HG03135 (cell line): Measurements from ENCODE around the gene CEMIP.

Experiments used
- ATAC-seq: cut with Tn5 transposase; IDR thresholded peaks from one replicate; pipeline ENCODE4 v1.9.1; 2021; ENCODE audit warnings: mild to moderate bottlenecking, moderate library complexity; ENCODE audit not compliant: unreplicated experiment

CEMIP gene, protein sequence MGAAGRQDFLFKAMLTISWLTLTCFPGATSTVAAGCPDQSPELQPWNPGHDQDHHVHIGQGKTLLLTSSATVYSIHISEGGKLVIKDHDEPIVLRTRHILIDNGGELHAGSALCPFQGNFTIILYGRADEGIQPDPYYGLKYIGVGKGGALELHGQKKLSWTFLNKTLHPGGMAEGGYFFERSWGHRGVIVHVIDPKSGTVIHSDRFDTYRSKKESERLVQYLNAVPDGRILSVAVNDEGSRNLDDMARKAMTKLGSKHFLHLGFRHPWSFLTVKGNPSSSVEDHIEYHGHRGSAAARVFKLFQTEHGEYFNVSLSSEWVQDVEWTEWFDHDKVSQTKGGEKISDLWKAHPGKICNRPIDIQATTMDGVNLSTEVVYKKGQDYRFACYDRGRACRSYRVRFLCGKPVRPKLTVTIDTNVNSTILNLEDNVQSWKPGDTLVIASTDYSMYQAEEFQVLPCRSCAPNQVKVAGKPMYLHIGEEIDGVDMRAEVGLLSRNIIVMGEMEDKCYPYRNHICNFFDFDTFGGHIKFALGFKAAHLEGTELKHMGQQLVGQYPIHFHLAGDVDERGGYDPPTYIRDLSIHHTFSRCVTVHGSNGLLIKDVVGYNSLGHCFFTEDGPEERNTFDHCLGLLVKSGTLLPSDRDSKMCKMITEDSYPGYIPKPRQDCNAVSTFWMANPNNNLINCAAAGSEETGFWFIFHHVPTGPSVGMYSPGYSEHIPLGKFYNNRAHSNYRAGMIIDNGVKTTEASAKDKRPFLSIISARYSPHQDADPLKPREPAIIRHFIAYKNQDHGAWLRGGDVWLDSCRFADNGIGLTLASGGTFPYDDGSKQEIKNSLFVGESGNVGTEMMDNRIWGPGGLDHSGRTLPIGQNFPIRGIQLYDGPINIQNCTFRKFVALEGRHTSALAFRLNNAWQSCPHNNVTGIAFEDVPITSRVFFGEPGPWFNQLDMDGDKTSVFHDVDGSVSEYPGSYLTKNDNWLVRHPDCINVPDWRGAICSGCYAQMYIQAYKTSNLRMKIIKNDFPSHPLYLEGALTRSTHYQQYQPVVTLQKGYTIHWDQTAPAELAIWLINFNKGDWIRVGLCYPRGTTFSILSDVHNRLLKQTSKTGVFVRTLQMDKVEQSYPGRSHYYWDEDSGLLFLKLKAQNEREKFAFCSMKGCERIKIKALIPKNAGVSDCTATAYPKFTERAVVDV (N-terminal part only)

DNA sequence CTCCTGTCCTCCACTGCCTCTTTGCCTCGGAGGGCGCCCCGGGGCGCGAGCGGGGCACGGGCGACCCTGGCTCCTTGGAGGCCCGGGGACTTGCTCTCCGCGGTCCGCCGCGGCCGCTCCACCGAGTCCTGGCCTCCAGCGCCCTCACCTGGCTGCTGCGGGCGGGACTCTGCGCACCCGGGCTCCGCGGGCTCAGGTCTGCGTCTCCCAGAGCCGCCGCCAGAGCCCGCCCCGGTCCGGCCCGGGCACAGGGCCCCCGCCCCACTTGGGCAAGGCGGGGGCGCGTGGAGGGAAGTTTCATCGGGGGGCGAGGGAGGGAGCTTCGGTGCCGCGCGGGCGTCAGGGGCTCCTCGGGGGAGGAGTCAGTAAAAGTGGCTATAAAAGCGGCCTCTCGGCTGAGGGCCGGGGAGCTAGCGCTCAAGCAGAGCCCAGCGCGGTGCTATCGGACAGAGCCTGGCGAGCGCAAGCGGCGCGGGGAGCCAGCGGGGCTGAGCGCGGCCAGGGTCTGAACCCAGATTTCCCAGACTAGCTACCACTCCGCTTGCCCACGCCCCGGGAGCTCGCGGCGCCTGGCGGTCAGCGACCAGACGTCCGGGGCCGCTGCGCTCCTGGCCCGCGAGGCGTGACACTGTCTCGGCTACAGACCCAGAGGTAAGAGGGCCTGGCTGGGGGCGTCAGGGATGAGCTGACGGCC, at the start of gene CEMIP:
TSS of gene CEMIP (plus strand) at position 407 of the 694 bp plus-strand sequence. CDS start 94,510 bp downstream, outside the sequence.
- ATAC-seq = no peak

DNA sequence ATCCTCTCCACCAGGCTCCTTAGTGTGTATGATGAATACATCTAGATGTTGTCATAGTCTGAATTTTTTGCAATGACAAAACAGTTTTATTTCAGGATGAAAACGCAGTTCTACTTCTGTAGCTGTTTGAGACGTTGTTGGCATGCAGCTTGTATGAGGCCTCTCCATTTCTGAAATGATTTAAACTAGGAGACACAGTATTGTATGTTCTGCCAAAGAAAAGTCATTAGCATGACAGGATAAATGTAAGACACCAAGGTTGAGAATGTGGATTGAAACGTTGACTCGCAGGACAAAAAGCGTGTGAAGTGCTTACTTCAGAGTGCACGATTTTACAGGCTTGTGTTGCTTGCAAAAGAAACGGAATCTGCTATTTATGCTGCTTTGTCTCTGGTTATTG, 48.8 kb upstream of the CEMIP start:
- no peak for ATAC-seq

DNA sequence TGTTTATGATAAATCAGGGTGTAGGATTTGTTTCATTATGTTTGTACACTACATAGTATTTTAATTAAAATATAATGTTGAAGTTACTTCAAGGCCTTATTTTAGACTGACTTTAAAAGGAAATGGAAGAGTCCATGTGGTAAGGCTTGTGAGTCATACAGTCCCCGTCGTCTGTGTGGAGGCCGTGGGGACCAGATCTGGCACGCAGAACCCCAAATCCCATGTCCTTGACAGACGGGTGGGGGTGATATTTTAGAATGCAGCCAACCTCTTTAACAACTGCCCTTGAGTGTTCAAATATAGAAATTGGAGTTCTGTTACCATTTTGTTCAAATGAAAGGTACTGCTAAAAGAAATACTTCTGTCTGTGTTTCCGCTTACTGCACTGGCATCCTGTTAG, 48.2 kb upstream of the CEMIP start:
- ATAC-seq = no peak

DNA sequence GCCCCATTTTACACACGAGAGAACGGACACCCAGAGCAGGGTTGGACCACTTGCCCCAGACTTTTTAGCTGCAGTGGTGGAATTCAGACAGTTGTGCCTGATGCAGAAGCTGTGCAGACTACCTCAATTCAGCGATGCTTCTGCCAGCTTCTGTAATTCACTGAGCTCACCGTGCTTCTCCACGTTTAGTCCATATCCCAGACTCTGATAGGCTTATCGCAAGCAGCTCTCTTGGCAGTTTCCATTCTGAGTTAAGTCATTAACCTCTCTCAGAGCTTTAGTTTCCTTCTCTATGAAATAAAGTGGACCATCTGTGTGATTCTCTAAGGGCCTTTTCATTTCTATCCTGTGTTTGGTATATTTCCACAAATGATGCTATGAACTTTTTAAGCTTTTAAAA, 47.0 kb upstream of the CEMIP start:
- no peak for ATAC-seq

DNA sequence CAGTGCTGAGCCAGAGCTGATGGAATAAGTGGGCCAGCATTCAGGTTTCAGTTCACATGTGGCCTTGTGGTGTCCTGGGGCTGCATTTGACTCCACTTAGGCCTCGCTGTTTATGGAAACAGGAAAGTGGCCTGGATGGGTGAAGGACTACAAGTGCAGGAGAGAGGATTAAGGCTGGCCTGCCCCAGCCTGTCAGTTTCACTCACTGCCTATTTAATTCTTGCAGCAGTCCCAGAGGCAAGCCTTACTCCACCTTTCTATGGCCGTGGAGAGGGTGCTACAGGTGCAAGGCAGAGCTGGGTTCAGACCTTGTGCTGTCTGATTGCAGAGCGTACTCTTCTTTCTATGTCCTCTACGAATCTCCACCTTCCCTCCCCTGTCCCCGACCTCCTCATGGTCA, 46.4 kb upstream of the CEMIP start:
- no peak for ATAC-seq

DNA sequence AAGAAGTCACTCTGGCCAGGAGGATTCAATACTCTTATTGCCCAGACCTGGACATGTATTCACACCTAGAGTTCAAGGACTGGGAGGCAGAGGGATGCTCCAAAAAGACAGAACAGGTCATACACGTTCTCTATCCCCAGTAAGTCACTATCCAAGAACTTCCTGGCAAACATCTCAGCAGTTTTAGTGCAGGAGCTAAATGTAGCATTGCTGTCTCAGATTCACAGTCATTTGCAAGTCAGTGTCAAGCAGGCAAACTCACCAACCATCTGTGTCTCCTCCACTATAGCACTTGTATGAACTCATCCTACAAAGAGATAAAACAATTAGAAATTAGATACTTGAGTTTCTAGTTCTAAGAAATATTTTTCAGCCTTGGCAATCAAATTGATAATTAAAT, 45.7 kb upstream of the CEMIP start:
- ATAC-seq = no peak

DNA sequence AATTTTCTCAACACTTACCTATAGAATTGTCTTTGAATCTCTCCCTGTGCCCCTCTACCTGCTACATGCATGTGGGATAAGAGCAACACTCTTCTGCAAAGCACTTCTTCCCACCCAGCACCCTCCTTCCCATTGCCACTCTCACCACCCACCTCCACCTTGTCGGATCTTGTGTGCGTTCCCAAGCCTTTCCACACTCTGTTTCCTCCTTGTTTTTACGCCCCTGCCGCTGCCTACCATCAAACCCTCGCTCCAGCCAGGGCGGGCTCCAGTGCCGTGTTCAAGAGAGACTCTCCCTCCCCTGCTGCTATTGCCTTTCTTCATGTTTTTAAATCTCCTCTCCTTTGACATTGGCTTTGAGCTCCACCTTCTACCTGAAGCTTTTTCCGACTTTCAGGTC, 43.8 kb upstream of the CEMIP start:
- ATAC-seq = no peak

DNA sequence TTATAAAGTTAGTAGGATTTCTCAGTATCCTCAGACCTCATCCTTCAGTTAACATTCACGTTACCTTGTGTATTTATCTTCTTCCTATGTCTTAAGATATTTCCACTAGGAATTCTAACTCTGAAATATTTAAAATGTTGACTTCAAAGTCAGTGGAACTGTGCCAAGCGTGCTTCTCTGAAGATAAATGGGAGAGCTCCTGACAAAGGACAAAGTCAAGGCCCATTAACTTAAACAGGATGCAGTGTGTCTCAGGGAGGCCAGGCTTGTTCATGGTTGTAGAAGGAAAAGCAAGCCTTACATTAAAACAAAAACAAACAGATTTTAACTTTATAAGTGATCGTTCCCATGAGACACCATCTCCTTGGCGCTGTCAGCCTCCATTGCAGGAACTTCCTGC, 42.6 kb upstream of the CEMIP start:
- ATAC-seq = no peak

DNA sequence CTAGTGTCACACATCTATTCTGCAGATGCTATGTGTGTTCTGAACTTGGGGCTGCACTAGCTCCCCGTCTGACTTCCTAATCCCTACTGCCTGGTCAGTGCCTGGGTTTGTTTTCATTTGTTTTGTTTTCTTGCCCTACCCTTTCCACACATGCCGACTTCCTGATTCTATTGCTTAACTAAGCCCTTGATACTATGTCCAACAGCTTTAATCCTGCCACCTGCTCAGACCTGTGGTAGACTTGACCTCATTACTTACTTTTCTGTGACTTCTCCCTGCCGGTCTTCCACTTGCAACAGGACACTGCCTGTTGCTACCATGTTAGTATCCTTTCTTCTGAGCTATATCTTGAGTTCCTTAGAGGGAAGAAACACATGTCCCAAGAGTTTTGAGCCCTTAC, 39.3 kb upstream of the CEMIP start:
- ATAC-seq = no peak

DNA sequence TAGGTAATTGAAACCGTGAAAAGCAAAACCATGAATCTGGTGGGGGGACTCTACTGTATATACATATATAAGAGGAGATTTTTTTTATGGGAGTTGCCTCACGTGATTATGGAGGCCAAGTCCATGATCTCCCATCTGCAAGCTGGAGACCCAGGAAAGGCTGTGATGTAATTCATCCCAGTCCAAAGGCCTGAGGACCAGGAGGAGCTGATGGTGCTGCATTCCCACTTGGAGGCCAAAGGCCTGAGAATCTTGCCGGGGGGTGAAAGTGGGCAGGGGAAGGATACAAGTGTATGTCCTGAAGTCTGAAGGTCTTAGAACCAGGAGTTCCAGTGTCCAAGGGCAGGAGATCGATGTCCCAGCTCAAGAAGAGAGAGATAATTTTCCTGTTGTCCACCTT, 37.1 kb upstream of the CEMIP start:
- no peak for ATAC-seq

DNA sequence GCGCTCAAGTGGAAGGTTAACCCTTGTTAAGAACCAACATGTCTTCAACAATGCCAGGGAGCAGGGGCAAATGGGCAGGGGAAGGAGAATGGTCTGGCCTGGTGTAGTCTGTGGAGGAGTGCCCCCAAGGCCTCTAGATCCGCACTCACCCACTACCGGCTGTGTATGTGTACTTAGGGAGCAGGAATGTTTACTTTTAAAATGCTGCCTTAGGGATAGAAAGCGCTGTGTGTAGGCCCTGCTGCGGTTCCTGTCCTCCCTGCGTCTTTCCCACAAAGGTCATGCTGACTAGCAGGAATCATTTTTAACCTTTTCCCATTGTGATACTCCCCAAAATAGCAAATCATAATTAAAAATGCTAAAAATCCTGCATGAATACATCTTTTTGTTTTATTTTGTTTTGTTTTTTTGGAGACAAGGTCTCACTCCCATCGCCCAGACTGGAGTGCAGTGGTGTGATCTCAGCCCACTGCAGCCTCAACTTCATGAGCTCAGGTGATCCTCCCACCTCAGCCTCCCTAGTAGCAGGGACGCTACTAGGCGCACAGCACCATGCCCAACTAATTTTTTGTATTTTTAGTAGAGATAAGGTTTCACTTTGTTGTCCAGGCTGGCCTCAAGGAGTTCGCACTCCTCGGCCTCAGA, 35.9 kb upstream of the CEMIP start:
- ATAC-seq = no peak

DNA sequence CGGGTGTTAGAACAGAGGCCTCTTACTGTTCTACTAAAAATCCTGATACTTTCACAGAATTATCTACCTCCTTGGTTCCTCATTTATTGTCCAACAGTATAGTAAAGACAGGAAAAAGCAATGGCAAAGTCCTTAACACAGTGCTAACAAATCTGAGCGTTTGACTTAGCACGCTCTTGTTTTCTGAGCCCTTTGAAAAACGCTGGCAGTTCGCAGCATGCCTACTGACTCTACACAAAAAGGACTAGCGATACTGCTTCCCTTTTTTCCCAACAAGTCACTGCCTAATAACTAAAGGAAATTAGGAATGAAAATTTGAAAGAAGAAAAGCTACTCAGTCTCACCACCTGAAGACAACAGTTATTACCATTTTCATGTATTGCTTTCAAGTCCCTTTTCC, 34.8 kb upstream of the CEMIP start:
- no peak for ATAC-seq

DNA sequence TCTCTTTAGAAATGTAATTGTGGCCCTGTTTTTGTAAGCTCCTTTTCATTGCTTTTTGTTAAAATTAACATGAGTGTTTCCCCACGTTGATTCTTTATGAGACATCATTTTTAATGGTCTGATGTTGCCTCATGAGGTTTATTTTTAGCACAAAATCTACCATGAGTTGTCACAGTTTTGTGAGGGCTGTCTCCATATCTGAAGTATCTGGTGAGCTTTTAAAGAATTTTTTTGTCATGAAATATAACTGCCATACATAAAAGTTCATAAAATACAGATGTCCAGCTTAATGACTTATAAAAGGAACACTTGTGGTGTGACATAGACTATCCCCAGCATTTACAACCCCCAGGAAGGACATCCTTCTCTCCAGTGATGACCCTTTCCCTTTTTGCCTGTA, 34.3 kb upstream of the CEMIP start:
- no peak for ATAC-seq

DNA sequence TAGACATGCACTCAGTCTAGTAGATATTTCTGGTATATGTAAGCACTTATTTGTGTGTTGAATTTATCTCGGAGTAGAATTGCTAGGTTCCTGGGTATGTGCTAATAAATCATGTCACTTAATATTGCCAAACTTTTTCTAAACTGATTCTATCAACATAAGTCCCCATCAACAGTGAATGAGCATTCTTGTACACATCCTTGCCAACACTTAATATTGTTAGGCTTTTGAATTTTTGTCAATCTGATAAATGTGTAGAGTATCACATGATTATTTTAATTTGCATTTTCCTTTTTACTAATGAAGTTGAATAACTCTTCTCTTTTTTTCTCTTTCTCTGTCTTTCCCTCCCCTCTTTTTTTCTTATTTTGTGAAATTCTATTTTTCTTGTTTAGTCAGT, 33.3 kb upstream of the CEMIP start:
- no peak for ATAC-seq

DNA sequence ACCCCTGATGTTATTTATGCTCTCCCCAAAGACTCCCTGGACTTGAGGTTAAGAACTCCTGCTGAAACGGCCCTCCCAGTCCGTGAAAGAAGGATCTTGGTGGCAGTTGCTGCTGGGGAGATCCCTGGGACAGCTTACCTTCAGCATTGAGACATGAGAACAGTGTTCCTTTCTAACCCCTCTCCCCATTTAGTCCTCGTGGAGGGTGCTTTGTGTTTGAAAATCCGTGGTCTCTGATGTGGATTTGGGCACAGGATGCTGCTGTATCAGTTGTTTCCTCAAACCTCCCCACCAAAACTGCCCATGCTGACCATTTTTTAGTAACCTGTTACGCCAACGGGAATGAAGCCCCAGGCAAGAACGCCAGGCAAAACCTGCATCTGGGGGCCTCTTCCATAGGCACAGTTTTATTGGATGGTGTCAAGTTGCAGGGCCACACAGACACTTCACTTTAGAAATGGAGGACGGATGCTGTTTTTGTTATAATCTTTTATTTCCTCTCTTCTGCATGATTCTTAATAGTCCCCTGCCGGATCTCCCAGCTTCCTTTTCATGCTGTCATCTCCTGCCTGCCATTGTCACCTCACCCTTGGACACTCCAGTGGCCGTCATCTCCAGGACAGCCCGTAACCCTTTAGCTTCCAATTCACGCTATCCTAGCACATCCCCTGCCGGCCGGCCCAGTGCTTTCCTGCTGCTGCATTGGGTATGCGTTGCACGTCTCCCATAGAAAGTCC, 31.7 kb upstream of the CEMIP start:
- no peak for ATAC-seq

DNA sequence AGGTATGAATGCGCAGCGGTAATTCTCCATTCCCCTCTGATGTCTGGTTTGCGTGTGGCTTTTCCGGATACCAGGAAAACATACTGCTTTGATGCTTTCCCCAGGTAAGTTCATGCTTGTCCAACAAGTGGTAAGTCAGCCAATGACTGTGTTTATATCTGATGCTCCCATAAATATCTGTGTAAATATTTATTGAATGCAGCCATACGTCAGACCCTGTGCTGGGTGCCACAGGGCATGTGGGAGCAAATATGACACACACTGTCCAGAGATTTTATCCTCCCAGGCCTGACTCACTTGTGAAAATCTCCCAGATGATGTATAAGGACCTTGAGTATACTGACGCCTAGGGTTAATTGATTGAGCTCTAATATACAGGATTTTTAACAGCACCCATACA, 29.6 kb upstream of the CEMIP start:
- ATAC-seq = no peak

DNA sequence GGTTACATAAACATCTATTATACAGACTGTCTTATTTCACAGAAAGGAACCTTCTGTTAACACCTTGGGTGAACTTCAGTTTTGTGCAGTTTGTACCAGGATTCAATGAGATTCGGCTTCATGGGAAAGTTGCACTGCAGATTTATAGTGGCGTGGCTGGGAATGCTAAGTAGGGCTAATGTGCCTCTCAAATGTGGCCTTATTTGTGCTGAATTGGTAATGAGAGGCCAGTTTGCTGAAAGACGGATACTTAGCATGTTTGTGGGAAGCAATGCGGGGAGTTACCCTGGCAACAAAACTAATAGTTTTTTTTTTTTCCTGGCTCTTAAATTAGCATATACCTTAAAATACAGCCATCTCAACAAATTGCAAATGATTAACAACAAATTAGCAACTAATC, 28.6 kb upstream of the CEMIP start:
- no peak for ATAC-seq

DNA sequence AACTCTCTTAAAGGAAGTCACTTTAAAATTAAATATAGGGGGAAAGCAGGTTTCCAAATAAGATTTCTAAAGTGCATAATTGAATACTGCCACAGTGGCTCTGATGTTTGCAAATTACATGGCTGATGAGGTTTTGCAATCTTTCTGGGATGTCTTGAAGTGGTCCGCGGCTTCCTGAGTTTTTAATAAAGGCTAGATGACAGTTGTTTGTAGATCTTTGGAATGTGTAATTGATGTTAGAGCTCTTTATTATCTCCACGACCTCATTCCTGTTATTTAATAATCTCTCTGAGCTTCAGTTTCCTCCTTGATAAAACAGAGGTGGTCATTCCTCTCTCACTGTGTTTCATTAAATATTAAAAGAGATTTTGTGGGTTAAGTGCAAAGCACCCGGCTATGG, 27.0 kb upstream of the CEMIP start:
- no peak for ATAC-seq

DNA sequence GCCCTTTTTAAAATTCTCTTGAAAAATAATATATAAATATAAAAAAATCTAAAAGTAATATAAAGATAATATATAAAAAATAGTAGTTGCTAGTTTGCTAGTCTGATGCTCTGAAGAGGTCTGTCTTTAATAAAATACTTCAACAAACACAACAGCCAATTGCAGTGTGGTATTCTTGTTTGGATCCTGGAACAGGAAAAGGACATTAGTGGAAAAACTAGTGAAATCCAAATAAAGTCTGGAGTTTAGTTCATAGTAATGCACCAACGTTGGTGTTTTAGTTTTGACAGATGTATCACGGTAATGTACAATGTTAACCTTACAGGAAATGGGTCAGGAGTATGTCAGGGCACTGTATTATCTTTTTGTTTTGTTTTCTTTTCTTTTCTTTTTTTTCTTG, 26.0 kb upstream of the CEMIP start:
- ATAC-seq = no peak

DNA sequence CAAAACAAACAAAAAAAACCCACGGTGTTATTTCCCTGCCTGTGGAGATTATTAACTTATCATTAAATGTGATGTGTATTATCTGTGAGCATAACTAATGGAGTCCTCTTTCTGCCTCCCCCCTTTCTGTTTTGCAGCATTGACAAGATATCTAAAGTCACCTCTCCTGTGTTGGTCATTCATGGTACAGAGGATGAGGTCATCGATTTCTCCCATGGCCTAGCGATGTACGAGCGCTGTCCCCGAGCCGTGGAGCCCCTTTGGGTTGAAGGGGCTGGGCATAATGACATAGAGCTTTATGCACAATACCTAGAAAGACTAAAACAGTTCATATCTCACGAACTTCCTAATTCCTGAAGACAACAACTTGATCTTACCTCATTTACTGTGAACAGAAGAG, 25.2 kb upstream of the CEMIP start:
- ATAC-seq = no peak
